HepG2 (cell line): ENCODE data around the gene RFX2. TPM values are rescaled to one million over a fixed set of nuclear protein-coding genes. Genes with fewer than 3 reads are reported as not detected.

ENCODE experiments used
- ETV6 ChIP-seq: sonication (generic); formaldehyde crosslinking; conservative IDR thresholded peaks from 2 replicates; pipeline ENCODE4 v1.4.0; 2020; ENCODE audit warnings: missing genetic modification reagents
- FOXK1 ChIP-seq: sonication (generic); formaldehyde crosslinking; IDR thresholded peaks from 2 replicates; pipeline ENCODE4 v1.4.0; 2020; ENCODE audit warnings: low read depth, missing genetic modification reagents, borderline replicate concordance
- MLLT10 ChIP-seq: sonication (generic); formaldehyde crosslinking; IDR thresholded peaks from 2 replicates; pipeline ENCODE4 v1.4.0; 2020; ENCODE audit warnings: missing genetic modification reagents
- MTA1 ChIP-seq: sonication (generic); formaldehyde crosslinking; IDR thresholded peaks from 2 replicates; pipeline ENCODE4 v1.4.0; 2020; ENCODE audit warnings: missing genetic modification reagents, mild to moderate bottlenecking, borderline replicate concordance
- NFE2L1 ChIP-seq: sonication (generic); formaldehyde crosslinking; IDR thresholded peaks from 2 replicates; pipeline ENCODE4 v1.4.0; 2020; ENCODE audit warnings: missing genetic modification reagents, mild to moderate bottlenecking, borderline replicate concordance
- SNRNP70 ChIP-seq: fragments of 200-400 bp; formaldehyde crosslinking; IDR thresholded peaks from 2 replicates; pipeline ENCODE4 v1.6.1; 2017; ENCODE audit warnings: mild to moderate bottlenecking, low read depth, low read length, moderate library complexity
- TCF12 ChIP-seq, 2 experiments: fragments of 450-650 bp in 1 of 2; sonication (generic) in 1 of 2; formaldehyde crosslinking in 1 of 2; IDR thresholded peaks; 2 replicates each; pipeline versions ENCODE4 v1.6.1 to v1.8.0; 2017 to 2022; ENCODE audit warnings: antibody characterized with exemption in 1 of 2, mild to moderate bottlenecking in 1 of 2, missing genetic modification reagents in 1 of 2, moderate library complexity in 1 of 2
- TRIM22 ChIP-seq: fragments of 450-650 bp; IDR thresholded peaks from 2 replicates; pipeline ENCODE4 v1.6.1; 2017
- TSC22D2 ChIP-seq: sonication (generic); formaldehyde crosslinking; IDR thresholded peaks from 2 replicates; pipeline ENCODE4 v1.5.1; 2020; ENCODE audit warnings: missing genetic modification reagents, mild to moderate bottlenecking, borderline replicate concordance
- ZNF318 ChIP-seq: sonication (generic); formaldehyde crosslinking; IDR thresholded peaks from 2 replicates; pipeline ENCODE4 v1.4.0; 2020; ENCODE audit warnings: mild to moderate bottlenecking, missing genetic modification reagents
- polyA plus RNA-seq, 8 experiments: library from polyadenylated mRNA; depleted of rRNA in 3 of 8; stranded (reverse) in 7 of 8; unstranded in 1 of 8; fragments of >200 nt; fragmentation: Illumina TruSeq in 4 of 8; extraction: Trizol in 4 of 8; gene quantifications; 2 replicates each; pipeline versions ENCODE4 v1.2.1 to v1.2.3, GENCODE V29; 2011 to 2016; ENCODE audit warnings: low read depth in 4 of 8, missing spikeins in 1 of 8, mixed read lengths in 1 of 8; ENCODE audit not compliant: insufficient read depth in 1 of 8
- total RNA-seq, 5 experiments: library from RNA; depleted of rRNA; stranded (reverse); fragments of >200 nt; fragmentation: Illumina TruSeq; extraction: Trizol; gene quantifications; 2 replicates each; pipeline ENCODE4 v1.2.3, GENCODE V29; 2016; ENCODE audit warnings: low read depth in 1 of 5
- TF ChIP-seq, protein P1 (sequence below): sonication (generic); formaldehyde crosslinking; IDR thresholded peaks from 2 replicates; pipeline ENCODE4 v1.5.0; 2020; ENCODE audit warnings: missing genetic modification reagents, mild to moderate bottlenecking, borderline replicate concordance
- TF ChIP-seq, protein P2 (sequence below): sonication (generic); formaldehyde crosslinking; IDR thresholded peaks from 2 replicates; pipeline ENCODE4 v1.4.0; 2020; ENCODE audit warnings: mild to moderate bottlenecking, missing genetic modification reagents

RFX2 gene
- total and polyA plus RNA-seq, 2 of the 13 experiments (the other 11 are each of a cell fraction or from before 2014, with no cell fraction given), result 2.8 to 3.3 TPM

DNA sequence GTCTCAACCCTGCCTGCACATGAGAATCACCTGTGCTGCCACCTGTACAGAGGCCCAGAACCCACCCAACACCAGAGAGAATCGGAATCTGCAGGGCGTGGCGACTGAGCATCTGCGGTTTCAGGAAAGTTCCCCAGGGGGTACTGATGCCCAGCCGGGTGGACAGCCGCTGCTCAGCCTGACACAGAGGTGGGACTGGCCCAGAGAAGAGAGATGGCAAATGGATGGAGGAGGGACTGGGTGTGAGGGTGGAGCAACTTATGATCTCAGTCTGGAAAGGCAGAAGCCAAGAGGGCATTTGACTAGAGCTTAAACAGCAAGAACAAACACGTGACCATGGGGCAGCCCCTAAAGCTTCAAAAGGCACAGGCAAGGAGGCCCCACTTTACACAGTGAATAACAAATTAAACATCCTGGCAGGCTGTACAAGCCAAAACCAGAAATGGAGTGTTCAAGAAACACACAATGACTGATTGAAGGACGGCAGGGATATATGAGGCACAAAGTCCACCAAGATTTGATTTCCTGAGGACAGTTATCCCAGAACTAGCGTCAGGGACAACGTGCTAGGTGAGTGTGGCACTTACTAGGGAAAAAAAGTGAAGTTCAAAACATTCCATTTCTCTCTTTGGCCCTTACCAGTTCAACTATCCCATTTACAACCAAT is 135.4 kb downstream of the RFX2 start (continued):
- TF ChIP-seq ZNF318 (no peak), SNRNP70 (no peak), FOXK1 (no peak), TSC22D2 (CRISPR knock-in tag) (no peak), MTA1 (CRISPR knock-in tag) (no peak), NFE2L1 (CRISPR knock-in tag) (no peak), MLLT10 (CRISPR knock-in tag) (no peak), TCF12 (IDR thresholded peaks at IDR 0.05) (no peak), TCF12 (CRISPR knock-in tag; IDR thresholded peaks at IDR 0.05) (no peak), TRIM22 (no peak), ETV6 (no peak)
- TF ChIP-seq, protein P1, sequence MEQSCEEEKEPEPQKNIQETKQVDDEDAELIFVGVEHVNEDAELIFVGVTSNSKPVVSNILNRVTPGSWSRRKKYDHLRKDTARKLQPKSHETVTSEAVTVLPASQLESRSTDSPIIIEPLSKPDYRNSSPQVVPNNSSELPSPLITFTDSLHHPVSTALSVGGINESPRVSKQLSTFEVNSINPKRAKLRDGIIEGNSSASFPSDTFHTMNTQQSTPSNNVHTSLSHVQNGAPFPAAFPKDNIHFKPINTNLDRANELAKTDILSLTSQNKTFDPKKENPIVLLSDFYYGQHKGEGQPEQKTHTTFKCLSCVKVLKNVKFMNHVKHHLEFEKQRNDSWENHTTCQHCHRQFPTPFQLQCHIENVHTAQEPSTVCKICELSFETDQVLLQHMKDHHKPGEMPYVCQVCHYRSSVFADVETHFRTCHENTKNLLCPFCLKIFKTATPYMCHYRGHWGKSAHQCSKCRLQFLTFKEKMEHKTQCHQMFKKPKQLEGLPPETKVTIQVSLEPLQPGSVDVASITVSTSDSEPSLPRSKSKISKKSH (CRISPR knock-in tag), result no peak
- TF ChIP-seq, protein P2, sequence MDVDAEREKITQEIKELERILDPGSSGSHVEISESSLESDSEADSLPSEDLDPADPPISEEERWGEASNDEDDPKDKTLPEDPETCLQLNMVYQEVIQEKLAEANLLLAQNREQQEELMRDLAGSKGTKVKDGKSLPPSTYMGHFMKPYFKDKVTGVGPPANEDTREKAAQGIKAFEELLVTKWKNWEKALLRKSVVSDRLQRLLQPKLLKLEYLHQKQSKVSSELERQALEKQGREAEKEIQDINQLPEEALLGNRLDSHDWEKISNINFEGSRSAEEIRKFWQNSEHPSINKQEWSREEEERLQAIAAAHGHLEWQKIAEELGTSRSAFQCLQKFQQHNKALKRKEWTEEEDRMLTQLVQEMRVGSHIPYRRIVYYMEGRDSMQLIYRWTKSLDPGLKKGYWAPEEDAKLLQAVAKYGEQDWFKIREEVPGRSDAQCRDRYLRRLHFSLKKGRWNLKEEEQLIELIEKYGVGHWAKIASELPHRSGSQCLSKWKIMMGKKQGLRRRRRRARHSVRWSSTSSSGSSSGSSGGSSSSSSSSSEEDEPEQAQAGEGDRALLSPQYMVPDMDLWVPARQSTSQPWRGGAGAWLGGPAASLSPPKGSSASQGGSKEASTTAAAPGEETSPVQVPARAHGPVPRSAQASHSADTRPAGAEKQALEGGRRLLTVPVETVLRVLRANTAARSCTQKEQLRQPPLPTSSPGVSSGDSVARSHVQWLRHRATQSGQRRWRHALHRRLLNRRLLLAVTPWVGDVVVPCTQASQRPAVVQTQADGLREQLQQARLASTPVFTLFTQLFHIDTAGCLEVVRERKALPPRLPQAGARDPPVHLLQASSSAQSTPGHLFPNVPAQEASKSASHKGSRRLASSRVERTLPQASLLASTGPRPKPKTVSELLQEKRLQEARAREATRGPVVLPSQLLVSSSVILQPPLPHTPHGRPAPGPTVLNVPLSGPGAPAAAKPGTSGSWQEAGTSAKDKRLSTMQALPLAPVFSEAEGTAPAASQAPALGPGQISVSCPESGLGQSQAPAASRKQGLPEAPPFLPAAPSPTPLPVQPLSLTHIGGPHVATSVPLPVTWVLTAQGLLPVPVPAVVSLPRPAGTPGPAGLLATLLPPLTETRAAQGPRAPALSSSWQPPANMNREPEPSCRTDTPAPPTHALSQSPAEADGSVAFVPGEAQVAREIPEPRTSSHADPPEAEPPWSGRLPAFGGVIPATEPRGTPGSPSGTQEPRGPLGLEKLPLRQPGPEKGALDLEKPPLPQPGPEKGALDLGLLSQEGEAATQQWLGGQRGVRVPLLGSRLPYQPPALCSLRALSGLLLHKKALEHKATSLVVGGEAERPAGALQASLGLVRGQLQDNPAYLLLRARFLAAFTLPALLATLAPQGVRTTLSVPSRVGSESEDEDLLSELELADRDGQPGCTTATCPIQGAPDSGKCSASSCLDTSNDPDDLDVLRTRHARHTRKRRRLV (CRISPR knock-in tag), result no peak
